Bronchial epithelial cell (primary cell): ENCODE measurements around the gene KRT78. TPM values are rescaled to one million over a fixed set of nuclear protein-coding genes. Genes with fewer than 3 reads are reported as not detected.

Experiments
- DNase-seq: peaks from one replicate; pipeline ENCODE4 v3.0.0-alpha.2; 2010; ENCODE audit warnings: low read depth
- FAIRE-seq: peaks from 2 replicates; lab custom pipeline; 2011; peaks lifted over from hg19 to GRCh38; lab: Jason Lieb, UNC
- H3K27me3 ChIP-seq: 2 replicates; pipeline ENCODE4 v1.5.1; 2011; ENCODE audit warnings: low read length; ENCODE audit not compliant: control insufficient read depth, insufficient read depth
- H3K36me3 ChIP-seq: 2 replicates; pipeline ENCODE4 v1.5.1; 2011; ENCODE audit warnings: low read length; ENCODE audit not compliant: control insufficient read depth, insufficient read depth
- H3K4me3 ChIP-seq: 2 replicates; pipeline ENCODE4 v1.5.1; 2011; ENCODE audit warnings: mild to moderate bottlenecking, low read depth, low read length, control low read depth
- total RNA-seq: library from RNA; depleted of rRNA; stranded (reverse); fragments of >200 nt; gene quantifications from 2 replicates; pipeline ENCODE4 v1.2.1, GENCODE V29; 2014
- TF ChIP-seq, protein P1 (sequence below): IDR thresholded peaks from 2 replicates; pipeline ENCODE4 v1.5.1; 2011; ENCODE audit warnings: mild to moderate bottlenecking, moderate library complexity, low read length, control low read depth, inconsistent platforms; ENCODE audit not compliant: insufficient read depth, severe bottlenecking

Gene KRT78
- total RNA-seq, 1 donor from 2014 or later, result 5.3 TPM

DNA sequence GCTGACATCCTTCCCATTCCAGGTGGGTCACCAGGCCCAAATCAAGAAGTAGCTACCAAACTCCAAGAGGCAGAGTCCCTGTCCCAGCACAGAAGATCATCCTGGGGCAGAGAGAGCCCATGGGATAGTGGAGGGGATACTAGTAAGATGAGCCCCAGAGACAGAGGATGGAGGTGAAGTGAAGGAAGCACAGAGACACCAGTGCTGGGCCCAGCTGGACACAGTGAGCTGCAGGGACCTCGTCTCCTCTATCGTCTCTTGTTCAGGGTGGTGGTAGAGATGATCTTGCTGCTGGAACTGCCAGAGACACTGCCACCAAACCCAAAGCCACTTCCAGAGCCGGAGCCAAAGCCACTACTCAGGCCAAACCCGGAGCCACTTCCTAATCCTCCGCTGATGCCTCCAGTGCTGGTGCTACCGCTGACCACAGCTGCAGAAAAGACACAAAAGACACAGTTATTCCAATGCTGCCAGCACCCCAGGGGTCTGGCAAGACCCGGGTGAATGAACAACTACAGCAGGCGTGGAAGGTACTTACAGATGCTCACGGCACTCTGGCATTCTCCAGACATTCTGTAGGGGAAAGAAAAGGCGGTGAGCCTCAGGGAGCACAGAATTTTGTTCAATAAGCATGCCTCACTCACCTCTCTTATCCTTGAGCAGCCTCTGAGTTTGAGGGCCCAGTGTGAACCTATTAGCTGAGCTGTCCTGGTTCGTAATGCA is 41.8 kb downstream of the KRT78 start:
- Histone ChIP-seq H3K4me3 (no peak overlapping the region), H3K36me3 (no peaks in the 10 kb centered on the region), H3K27me3 (no peaks in the 10 kb centered on the region)
- FAIRE-seq, result peak; percentile 85
- TF ChIP-seq, protein P1, sequence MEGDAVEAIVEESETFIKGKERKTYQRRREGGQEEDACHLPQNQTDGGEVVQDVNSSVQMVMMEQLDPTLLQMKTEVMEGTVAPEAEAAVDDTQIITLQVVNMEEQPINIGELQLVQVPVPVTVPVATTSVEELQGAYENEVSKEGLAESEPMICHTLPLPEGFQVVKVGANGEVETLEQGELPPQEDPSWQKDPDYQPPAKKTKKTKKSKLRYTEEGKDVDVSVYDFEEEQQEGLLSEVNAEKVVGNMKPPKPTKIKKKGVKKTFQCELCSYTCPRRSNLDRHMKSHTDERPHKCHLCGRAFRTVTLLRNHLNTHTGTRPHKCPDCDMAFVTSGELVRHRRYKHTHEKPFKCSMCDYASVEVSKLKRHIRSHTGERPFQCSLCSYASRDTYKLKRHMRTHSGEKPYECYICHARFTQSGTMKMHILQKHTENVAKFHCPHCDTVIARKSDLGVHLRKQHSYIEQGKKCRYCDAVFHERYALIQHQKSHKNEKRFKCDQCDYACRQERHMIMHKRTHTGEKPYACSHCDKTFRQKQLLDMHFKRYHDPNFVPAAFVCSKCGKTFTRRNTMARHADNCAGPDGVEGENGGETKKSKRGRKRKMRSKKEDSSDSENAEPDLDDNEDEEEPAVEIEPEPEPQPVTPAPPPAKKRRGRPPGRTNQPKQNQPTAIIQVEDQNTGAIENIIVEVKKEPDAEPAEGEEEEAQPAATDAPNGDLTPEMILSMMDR, result no peak
- DNase-seq, result no peak

DNA sequence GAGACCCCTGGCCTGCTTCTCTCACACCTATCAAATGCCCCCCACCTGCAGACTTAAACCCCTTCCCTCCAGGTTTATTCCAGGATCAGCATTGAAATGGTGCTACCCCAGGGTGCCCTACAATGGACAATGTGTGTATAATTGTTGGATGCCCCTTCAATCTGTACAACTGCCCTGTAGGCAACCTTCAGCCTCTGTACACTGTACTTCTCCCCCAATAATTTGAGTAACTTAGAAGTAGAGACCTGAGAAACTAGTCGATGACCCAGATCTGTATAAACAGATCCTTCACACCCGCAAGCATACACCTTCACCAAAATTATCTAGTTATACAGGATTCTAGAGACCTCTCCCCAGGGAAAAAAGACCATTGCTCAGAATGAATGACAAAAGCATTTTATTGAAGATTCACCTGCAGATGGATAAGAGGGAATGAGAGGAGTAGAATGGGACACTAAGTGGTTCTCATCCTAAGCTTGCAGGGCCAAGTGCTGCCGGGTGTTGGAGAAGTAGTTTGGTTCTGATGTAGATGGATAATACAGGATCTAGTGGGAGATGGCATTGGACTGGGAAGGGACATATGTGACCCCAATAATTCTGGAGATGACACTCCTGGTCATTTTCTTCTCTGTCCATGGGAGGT is 42.5 kb downstream of the KRT78 start:
- peak; percentile 79 for FAIRE-seq
- TF ChIP-seq, protein P1, result no peak
- Histone ChIP-seq H3K4me3 (no peak overlapping the region), H3K36me3 (no peaks in the 10 kb centered on the region), H3K27me3 (no peaks in the 10 kb centered on the region)
- no peak for DNase-seq

DNA sequence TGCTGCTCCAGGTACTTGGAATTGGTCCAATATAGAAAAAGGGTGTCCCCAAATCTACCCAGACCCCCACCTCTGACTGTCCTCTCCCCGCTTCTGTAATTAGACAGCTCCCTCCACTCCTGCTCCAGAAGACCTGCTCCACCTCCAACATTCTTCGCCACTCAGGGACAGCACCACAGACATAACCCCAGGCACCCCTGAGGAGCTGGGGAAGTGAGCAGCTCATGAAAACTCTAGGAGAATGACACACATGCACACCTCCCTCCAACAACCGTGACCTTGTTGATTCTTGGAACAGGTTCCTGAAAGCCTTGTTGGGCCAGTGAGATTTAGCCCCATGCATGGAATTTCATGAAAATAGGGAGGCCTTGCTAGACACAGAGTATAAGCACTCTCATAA is 43.1 kb downstream of the KRT78 start:
- no peak overlapping the region for H3K4me3 ChIP-seq
- no peaks in the 10 kb centered on the region for H3K27me3 ChIP-seq
- FAIRE-seq, result no peak
- DNase-seq, result no peak
- TF ChIP-seq, protein P1, result no peak
- no peaks in the 10 kb centered on the region for H3K36me3 ChIP-seq

DNA sequence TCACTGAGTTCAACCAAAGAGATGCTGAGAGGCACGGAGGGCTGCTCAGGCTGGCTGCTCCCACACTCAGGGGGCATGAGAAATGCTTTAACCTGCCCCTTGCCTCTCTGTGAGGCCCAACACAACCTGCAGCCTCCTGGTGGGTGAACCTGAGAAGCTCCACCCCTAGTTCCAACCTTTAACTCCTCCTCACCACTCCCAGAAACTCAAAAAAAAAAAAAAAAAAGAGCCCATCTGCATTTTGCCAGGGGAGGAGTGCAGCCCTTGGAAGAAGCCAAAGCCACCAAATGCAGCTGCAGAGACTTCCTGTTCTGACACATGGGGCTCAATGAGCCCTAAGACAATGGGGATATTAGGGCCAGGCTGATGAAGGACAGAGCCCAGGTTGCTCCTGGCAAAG is 43.8 kb downstream of the KRT78 start:
- TF ChIP-seq, protein P1, result no peak
- no peaks in the 10 kb centered on the region for H3K27me3 ChIP-seq
- H3K4me3 ChIP-seq, result no peak overlapping the region
- no peaks in the 10 kb centered on the region for H3K36me3 ChIP-seq
- DNase-seq, result no peak
- no peak for FAIRE-seq

DNA sequence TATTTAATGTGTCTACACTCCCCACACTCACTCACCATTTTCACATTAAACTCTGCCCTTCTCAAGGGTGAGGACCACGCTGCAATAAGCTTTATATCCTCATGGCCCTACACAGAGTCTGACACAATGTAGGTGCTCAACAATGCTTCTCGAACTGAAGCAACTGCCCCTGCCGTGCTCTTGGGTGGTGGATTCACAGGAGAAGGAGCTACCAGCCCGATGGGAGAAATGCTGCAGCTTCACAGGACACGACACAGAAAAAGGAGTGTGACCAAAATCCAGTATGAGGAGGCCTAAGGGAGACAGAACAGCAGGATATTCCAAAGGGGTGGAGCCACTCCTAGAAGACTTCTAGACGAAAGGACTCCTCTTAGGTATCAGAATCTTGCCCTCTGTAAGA is 46.4 kb downstream of the KRT78 start:
- DNase-seq, result no peak
- TF ChIP-seq, protein P1, result no peak

DNA sequence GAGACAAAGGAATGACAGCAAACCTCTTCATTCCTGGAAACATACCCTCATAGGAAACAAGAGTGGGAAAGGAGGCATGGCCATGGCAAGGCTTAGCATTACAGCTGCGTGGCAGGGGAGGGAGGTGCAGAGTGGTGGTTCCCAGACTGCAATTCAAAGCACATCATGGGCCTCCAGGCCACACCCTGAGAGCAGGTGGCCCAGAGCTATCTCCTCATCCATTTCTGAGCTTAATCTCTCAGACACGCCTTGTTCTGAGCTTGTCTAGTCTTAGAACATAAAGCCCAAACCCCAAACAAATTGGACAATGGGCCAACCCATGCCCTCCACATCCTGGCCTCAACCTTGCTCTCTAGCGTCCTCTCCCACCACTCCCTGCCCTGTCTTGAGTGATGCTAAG is 47.0 kb downstream of the KRT78 start:
- DNase-seq (no peak), FAIRE-seq (no peak)
- H3K36me3 ChIP-seq, result no peaks in the 10 kb centered on the region
- no peak overlapping the region for H3K4me3 ChIP-seq
- H3K27me3 ChIP-seq, result no peaks in the 10 kb centered on the region
- TF ChIP-seq, protein P1, result no peak

More for the DNA sequence above, 46.4 kb downstream of the KRT78 start:
- Histone ChIP-seq H3K27me3 (no peaks in the 10 kb centered on the region), H3K4me3 (no peak overlapping the region), H3K36me3 (no peaks in the 10 kb centered on the region)
- FAIRE-seq, result no peak
